ENCODE measurements around the gene MAPK11. TPM values are rescaled to one million over a fixed set of nuclear protein-coding genes. Genes with fewer than 3 reads are reported as not detected.

Gene MAPK11
- total RNA-seq, 4 donors from 2014 or later, result 12.1 to 38.9 (median 20.4) TPM

GRCh38 chr22:50281957-50282356 is 11.8 kb upstream of the MAPK11 start:
- no peak for ATAC-seq (ENCODE audit: low FRiP score)
- TF ChIP-seq CTCF (IDR thresholded peaks at IDR 0.05), result no peak
- no peak for DNase-seq (ENCODE audit: low spot score)

- no peak for TF ChIP-seq CTCF (IDR thresholded peaks at IDR 0.05)
- no peak for ATAC-seq (ENCODE audit: low FRiP score)
- no peak for DNase-seq (ENCODE audit: low spot score)
These were observed 11.2 kb upstream of the MAPK11 start for GRCh38 chr22:50281384-50281760.

GRCh38 chr22:50280708-50281383 is 10.7 kb upstream of the MAPK11 start:
- DNase-seq (ENCODE audit: low spot score), result no peak
- no peak for ATAC-seq (ENCODE audit: low FRiP score)
- TF ChIP-seq CTCF (IDR thresholded peaks at IDR 0.05), result no peak

- TF ChIP-seq CTCF (IDR thresholded peaks at IDR 0.05), result no peak
- DNase-seq (ENCODE audit: low spot score) (no peak), ATAC-seq (ENCODE audit: low FRiP score) (no peak)
These were observed 10.0 kb upstream of the MAPK11 start for GRCh38 chr22:50280022-50280707.

GRCh38 chr22:50278956-50279619 is 8.9 kb upstream of the MAPK11 start:
- ATAC-seq (ENCODE audit: low FRiP score) (no peak), DNase-seq (ENCODE audit: low spot score) (no peak)
- TF ChIP-seq CTCF (IDR thresholded peaks at IDR 0.05), result no peak

GRCh38 chr22:50278461-50278860 is 8.3 kb upstream of the MAPK11 start:
- ATAC-seq (ENCODE audit: low FRiP score) (no peak), DNase-seq (ENCODE audit: low spot score) (no peak)
- no peak for TF ChIP-seq CTCF (IDR thresholded peaks at IDR 0.05)
